ENCODE data around the gene RPEL1. TPM values are rescaled to one million over a fixed set of nuclear protein-coding genes. Genes with fewer than 3 reads are reported as not detected.

RPEL1 gene
- total RNA-seq, 1 donor from 2014 or later = not detected

DNA sequence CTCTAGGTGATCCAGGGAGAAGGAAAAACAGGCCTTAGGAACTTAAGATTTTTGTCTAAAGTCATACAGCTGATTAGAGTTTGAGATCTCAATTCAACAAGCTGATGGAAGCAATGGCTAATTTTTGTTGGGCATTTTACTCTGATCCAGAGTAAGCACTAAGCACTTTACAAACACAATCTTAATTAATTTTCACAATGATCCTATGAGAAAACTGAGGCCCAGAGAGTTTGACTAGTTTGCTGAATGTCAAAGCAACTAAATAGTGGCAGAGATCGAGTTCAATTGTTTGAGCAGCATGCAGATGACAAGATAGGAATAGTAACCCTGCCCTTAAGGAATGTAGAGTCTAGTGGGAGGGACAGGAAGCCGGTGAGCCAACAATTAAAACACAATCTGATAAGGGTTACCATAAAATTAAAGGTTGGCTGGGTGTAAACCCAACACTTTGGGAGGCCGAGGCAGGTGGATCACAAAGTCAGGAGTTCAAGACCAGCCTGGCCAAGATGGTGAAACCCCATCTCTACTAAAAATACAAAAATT lies 13.5 kb upstream of the RPEL1 start:
- intact Hi-C loops (cut with DNase I) = loop anchor here (5.0 kb wide), 1 partner anchor 130 kb away; no protein-coding TSS in a partner anchor
- TF ChIP-seq, protein P1, sequence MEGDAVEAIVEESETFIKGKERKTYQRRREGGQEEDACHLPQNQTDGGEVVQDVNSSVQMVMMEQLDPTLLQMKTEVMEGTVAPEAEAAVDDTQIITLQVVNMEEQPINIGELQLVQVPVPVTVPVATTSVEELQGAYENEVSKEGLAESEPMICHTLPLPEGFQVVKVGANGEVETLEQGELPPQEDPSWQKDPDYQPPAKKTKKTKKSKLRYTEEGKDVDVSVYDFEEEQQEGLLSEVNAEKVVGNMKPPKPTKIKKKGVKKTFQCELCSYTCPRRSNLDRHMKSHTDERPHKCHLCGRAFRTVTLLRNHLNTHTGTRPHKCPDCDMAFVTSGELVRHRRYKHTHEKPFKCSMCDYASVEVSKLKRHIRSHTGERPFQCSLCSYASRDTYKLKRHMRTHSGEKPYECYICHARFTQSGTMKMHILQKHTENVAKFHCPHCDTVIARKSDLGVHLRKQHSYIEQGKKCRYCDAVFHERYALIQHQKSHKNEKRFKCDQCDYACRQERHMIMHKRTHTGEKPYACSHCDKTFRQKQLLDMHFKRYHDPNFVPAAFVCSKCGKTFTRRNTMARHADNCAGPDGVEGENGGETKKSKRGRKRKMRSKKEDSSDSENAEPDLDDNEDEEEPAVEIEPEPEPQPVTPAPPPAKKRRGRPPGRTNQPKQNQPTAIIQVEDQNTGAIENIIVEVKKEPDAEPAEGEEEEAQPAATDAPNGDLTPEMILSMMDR (IDR thresholded peaks at IDR 0.05) = no peak
- peaks cover 4 to 27% of the 10 kb centered on the region in 2 donors for H3K4me1 ChIP-seq
- no peak overlapping the region for H3K4me3 ChIP-seq
- no peaks in the 10 kb centered on the region for H3K9me3 ChIP-seq
- peak overlapping the region; percentile 48 to 70 for H3K27ac ChIP-seq
- no peaks in the 10 kb centered on the region for H3K27me3 ChIP-seq
- H3K36me3 ChIP-seq = no peaks in the 10 kb centered on the region
- no peak for DNase-seq (ENCODE audit: low spot score in 2 of 2)

DNA sequence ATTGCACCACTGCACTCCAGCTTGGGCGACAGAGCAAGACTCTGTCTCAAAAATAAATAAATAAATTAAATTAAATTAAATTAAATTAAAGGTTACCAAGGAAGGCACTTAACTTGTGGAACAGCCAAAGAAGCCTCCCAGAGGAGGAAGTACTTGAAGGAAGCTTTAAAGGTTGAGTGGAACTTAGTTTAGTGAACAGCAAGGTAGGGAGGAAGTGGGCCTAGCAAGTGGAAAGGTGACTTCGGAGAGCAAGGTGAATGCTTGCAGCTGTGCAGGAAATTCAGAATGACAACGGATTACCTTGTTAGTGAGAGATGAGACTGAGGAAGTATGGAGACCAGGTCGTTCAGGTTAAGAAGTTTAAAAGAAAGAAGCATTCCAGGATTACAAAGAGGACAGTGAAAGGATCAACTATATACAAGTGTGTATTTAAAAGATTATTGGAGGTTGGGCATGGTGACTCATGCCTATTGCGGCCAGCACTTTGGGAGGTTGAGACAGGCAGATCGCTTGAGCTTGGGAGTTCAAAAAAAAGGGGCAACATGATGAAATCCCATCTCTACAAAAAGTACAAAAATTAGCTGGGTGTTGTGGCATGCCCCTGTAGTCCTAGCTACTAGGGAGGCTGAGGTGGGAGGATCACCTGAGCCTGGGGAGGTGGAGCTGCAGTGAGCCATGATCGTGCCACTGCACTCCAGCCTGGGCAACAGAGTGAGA lies 12.8 kb upstream of the RPEL1 start:
- Histone ChIP-seq H3K4me3 (no peak overlapping the region), H3K27me3 (no peaks in the 10 kb centered on the region), H3K36me3 (no peaks in the 10 kb centered on the region), H3K27ac (peak overlapping the region; percentile 48 to 70), H3K9me3 (no peaks in the 10 kb centered on the region), H3K4me1 (peaks cover 4 to 21% of the 10 kb centered on the region in 2 donors)
- TF ChIP-seq, protein P1 (IDR thresholded peaks at IDR 0.05) = no peak
- intact Hi-C loops (cut with DNase I) = loop anchor here (5.0 kb wide), 1 partner anchor 131 kb away; no protein-coding TSS in a partner anchor
- no peak for DNase-seq (ENCODE audit: low spot score in 2 of 2)

DNA sequence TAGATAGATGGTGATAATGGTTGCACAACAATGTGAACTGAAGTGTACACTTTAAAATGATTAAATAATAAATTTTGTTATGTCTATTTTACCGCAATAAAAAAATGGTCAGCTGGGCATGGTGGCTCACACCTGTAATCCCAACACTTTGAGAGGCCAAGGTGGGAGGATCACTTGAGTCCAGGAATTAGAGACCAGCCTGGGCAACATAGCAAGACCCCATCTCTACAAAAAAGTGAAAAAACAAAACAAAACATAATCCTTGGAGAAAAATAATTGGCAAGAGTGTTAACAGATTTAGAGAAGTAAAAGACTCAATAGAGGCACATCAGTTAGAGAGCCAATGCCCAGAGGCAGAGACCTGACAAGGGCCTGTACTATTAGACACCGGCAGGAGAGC lies 9.9 kb upstream of the RPEL1 start:
- TF ChIP-seq, protein P1 (IDR thresholded peaks at IDR 0.05) = no peak
- H3K4me3 ChIP-seq = no peak overlapping the region
- intact Hi-C loops (cut with DNase I) = no loop called here
- peaks cover 0 to 16% of the 10 kb centered on the region in 2 donors for H3K4me1 ChIP-seq
- DNase-seq (ENCODE audit: low spot score in 2 of 2) = no peak
- H3K27ac ChIP-seq = no peak overlapping the region
- no peaks in the 10 kb centered on the region for H3K9me3 ChIP-seq
- no peaks in the 10 kb centered on the region for H3K27me3 ChIP-seq
- H3K36me3 ChIP-seq = no peaks in the 10 kb centered on the region

DNA sequence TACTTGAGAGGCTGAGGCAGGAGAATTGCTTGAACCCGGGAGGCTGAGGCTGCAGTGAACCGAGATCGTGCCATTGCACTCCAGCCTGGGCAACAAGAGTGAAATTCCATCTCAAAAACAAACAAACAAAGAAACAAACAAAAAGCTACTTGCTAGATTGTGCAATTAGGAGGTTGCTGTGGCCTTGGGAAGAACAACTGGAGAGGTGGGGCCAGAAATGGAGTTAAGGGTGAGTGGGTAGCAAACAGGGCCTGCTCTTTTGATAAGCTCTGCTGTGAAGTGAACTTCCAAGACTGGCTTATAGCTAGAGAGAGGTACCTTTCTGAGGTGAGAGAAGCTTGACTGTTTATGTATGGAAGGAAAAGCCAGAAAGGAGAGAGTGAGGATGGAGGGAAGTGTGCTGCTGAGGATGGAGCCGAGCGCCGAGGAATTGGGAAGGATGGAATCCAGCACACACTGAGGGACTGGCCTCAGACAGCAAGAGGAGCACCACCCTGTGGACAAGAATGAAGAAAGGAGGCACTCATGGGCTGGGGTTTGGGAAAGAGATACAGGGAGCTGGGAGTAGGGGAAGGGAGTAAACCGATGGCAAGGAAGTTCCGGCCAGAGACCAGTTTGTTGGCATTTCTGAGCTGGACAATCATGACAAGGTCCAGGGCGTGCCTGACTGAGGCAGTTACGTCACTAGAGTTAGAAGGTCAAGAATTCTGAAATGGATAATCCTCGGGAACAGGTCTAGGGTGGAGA lies 7.0 kb upstream of the RPEL1 start:
- Histone ChIP-seq H3K4me1 (peaks cover 4 to 18% of the 10 kb centered on the region in 2 donors), H3K9me3 (no peaks in the 10 kb centered on the region), H3K36me3 (no peaks in the 10 kb centered on the region), H3K4me3 (no peak overlapping the region), H3K27me3 (no peaks in the 10 kb centered on the region), H3K27ac (peak overlapping the region; percentile 19 to 48)
- TF ChIP-seq, protein P1 (IDR thresholded peaks at IDR 0.05) = peak in 1 of 3 experiments; percentile 39
- DNase-seq (ENCODE audit: low spot score in 2 of 2) = peak in 1 of 2 donors; percentile 66
- intact Hi-C loops (cut with DNase I) = no loop called here

DNA sequence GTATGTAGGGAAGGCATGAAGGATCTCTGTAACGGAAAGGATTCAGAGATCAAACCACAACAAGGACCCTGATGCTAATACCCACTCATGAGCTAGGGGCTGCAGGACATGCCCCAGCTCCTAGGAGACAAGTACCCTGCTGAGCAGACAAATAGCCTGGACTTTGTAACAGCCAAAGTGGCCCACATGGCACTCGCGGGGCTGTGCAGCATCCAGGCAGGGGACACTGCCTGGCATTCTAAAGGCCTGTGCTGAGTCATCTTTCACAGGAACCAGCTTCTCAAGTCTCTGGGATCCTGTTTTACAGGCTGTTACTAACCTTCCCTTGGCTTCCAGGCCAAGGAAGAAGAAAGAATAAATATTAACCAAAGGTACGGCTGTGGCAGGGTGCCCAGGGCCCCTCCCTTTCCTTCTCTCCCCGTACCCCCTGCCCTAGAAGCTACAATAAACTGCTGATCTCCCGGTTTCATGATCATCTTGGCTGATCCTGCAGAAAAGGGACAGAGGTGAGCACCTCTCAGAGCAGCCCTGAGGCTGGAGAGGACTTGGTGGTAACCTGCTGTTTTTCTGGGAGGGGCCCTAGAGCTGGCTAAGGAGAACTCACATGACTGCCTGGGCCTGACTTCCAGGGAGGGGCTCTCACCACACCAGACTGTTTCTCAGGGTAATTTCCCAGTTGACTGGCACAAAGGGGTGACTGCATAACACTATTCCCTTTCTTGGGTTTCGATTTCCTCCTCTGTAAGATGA lies 4.2 kb upstream of the RPEL1 start:
- no peaks in the 10 kb centered on the region for H3K9me3 ChIP-seq
- DNase-seq (ENCODE audit: low spot score in 2 of 2) = peak in 1 of 2 donors; percentile 67
- intact Hi-C loops (cut with DNase I) = loop anchor here (5.0 kb wide), 1 partner anchor 164 kb away; no protein-coding TSS in a partner anchor
- H3K4me1 ChIP-seq = peaks cover 4 to 18% of the 10 kb centered on the region in 2 donors
- H3K27me3 ChIP-seq = no peaks in the 10 kb centered on the region
- TF ChIP-seq, protein P1 (IDR thresholded peaks at IDR 0.05) = no peak
- peak overlapping the region; percentile 63 to 85 for H3K27ac ChIP-seq
- no peak overlapping the region for H3K4me3 ChIP-seq
- no peaks in the 10 kb centered on the region for H3K36me3 ChIP-seq
